ENCODE results near the gene SUPT6H. TPM values are rescaled to one million over a fixed set of nuclear protein-coding genes. Genes with fewer than 3 reads are reported as not detected.

Gene SUPT6H
- polyA plus RNA-seq, 12 donors = 36.7 to 76.8 (median 40.9) TPM; not detected in 1

DNA sequence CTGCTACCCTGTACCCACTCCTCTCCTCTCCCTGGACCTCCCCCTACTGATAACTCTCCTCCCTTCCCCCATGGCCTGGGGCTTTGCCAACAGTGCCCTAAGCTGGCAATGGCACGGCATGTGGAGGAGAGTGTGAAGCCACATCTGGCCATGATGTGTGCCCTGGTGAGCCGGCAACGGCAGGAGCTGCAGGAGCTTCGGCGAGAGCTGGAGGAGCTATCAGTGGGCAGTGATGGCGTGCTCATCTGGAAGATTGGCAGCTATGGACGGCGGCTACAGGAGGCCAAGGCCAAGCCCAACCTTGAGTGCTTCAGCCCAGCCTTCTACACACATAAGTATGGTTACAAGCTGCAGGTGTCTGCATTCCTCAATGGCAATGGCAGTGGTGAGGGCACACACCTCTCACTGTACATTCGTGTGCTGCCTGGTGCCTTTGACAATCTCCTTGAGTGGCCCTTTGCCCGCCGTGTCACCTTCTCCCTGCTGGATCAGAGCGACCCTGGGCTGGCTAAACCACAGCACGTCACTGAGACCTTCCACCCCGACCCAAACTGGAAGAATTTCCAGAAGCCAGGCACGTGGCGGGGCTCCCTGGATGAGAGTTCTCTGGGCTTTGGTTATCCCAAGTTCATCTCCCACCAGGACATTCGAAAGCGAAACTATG is 87.0 kb downstream of the SUPT6H start:
- DNase-seq = no peak

DNA sequence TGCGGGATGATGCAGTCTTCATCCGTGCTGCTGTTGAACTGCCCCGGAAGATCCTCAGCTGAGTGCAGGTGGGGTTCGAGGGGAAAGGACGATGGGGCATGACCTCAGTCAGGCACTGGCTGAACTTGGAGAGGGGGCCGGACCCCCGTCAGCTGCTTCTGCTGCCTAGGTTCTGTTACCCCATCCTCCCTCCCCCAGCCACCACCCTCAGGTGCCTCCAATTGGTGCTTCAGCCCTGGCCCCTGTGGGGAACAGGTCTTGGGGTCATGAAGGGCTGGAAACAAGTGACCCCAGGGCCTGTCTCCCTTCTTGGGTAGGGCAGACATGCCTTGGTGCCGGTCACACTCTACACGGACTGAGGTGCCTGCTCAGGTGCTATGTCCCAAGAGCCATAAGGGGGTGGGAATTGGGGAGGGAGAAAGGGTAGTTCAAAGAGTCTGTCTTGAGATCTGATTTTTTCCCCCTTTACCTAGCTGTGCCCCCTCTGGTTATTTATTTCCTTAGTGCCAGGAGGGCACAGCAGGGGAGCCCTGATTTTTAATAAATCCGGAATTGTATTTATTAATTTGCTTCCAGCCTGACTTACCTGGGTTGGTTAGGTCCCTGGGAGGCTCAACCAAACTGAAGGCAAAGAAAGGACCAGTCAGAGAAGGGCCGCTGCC is 87.6 kb downstream of the SUPT6H start:
- DNase-seq = no peak

DNA sequence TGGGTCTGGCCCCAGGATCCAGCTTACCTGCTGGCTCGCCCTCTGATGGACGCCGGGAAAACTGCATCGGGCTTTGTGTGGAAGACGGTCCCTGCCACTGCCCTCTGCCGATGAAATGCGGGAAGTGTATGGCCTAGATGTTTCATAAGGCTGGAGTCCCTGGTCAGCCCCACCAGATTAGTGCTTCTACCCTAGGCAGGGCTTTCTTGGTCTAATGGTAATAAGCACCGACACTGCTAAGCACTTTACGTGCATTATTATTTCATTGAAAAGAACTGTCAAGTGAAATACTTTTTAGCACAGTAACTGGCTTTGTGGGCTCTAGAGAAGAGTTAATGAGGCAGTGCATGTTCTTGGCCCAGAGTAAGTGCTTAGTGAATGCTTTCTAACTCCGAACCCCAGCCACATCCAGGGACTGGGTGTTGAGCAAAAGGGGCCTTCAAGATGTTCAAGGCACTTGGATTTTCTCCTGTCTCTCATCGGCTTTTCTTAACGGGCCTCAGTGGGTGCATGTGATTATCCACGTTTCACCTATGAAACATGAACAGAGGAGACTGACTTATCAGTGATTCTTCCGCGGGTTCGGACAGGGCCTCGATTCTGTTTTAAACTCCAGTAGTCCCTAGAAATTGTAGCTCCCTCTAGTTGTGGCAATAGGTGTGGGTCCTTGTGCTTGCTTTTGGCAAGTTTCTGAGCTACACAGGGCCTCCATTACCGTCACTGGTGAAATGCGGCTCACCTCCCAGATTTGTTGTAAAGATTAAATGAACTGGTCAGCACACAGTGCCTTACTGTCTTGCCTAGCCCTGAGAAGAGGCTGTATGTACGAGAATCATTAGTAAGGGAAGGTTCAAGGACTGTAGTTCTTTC is 88.4 kb downstream of the SUPT6H start:
- peak; percentile 90 for DNase-seq

DNA sequence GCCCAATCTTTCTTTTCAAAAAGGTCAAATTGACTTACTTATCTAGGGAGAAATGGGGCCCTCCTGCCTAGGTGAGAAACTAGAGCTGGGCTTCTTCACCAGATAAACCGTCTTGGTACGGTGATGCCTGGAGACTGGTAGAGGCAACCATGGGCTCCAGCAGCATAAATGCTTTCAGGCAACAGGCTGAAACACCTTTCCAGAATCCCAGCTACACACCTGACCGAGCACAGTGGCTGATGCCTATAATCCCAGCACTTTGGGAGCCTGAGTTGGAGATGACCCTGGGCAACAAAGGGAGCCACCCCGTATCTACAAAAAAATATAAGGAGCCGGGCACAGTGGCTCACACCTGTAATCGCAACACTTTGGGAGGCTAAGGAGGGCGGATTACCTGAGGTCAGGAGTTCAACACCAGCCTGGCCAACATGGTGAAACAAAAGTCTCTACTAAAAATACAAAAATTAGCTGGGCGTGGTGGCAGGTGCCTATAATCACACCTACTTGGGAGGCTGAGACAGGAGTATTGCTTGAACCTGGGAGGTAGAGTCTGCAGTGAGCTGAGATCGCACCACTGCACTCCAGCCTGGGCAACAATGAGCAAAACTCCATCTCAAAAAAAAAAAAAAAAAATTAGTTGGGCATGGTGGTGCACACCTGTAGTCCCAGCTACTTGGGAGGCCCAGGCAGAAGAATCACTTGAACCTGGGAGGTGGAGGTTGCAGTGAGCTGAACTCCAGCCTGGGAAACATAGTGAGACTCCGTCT is 89.8 kb downstream of the SUPT6H start:
- DNase-seq = no peak

Other genes with a start within 250 kb of the SUPT6H start
- 10 to 100 TPM in 1 of 12 donors, under 1 TPM in 1, not detected in 10; 0.12 to 18.2 TPM for gene SLC13A2, start 188.6 kb upstream of the SUPT6H start, polyA plus RNA-seq (ENCODE audit: insufficient read length in 12 of 12)
- gene FOXN1, start 155.9 kb upstream of the SUPT6H start, polyA plus RNA-seq (ENCODE audit: insufficient read length in 12 of 12) = 10 to 100 TPM in 1 of 12 donors, 1 to 10 TPM in 2, under 1 TPM in 1, not detected in 8; 0.13 to 10.7 (median 2.1) TPM
- gene UNC119, start 109.6 kb upstream of the SUPT6H start, polyA plus RNA-seq (ENCODE audit: insufficient read length in 12 of 12) = 10 to 100 TPM in 11 of 12 donors, not detected in 1; 10.0 to 35.2 (median 14.3) TPM
- 10 to 100 TPM in 11 of 12 donors, not detected in 1; 35.5 to 66.0 (median 45.0) TPM for gene PIGS, start 90.7 kb upstream of the SUPT6H start, polyA plus RNA-seq (ENCODE audit: insufficient read length in 12 of 12)
- 1 to 10 TPM in 9 of 12 donors, under 1 TPM in 1, not detected in 2; 0.85 to 7.5 (median 2.1) TPM for gene ALDOC, start 85.3 kb upstream of the SUPT6H start, polyA plus RNA-seq (ENCODE audit: insufficient read length in 12 of 12)
- gene SPAG5, start 63.2 kb upstream of the SUPT6H start, polyA plus RNA-seq (ENCODE audit: insufficient read length in 12 of 12) = 10 to 100 TPM in 11 of 12 donors, not detected in 1; 13.4 to 40.4 (median 20.9) TPM
- 10 to 100 TPM in 9 of 12 donors, 1 to 10 TPM in 2, not detected in 1; 8.0 to 32.5 (median 16.8) TPM for gene RSKR, start 48.0 kb upstream of the SUPT6H start, polyA plus RNA-seq (ENCODE audit: insufficient read length in 12 of 12)
- 10 to 100 TPM in 11 of 12 donors, not detected in 1; 47.5 to 88.6 (median 53.1) TPM for gene BLTP2, start 17.0 kb upstream of the SUPT6H start, polyA plus RNA-seq (ENCODE audit: insufficient read length in 12 of 12)
- gene SDF2, start 299 bp upstream of the SUPT6H start, polyA plus RNA-seq (ENCODE audit: insufficient read length in 12 of 12) = 10 to 100 TPM in 11 of 12 donors, not detected in 1; 31.3 to 49.8 (median 39.7) TPM
- 1 to 10 TPM in 10 of 12 donors, not detected in 2; 1.6 to 9.0 (median 2.5) TPM for gene PROCA1, start 49.7 kb downstream of the SUPT6H start, polyA plus RNA-seq (ENCODE audit: insufficient read length in 12 of 12)
- gene RAB34, start 55.7 kb downstream of the SUPT6H start, polyA plus RNA-seq (ENCODE audit: insufficient read length in 12 of 12) = 10 to 100 TPM in 11 of 12 donors, not detected in 1; 49.7 to 98.2 (median 66.4) TPM
- gene RPL23A, start 57.8 kb downstream of the SUPT6H start, polyA plus RNA-seq (ENCODE audit: insufficient read length in 12 of 12) = 1,000 to 10,000 TPM in 9 of 12 donors, 100 to 1,000 TPM in 2, not detected in 1; 515 to 1,778 (median 1,509) TPM
- 1 to 10 TPM in 10 of 12 donors, not detected in 2; 2.5 to 5.4 (median 3.4) TPM for gene TLCD1, start 64.0 kb downstream of the SUPT6H start, polyA plus RNA-seq (ENCODE audit: insufficient read length in 12 of 12)
- 1 to 10 TPM in 11 of 12 donors, not detected in 1; 1.8 to 7.8 (median 2.6) TPM for gene NEK8, start 66.6 kb downstream of the SUPT6H start, polyA plus RNA-seq (ENCODE audit: insufficient read length in 12 of 12)
- gene TRAF4, start 81.8 kb downstream of the SUPT6H start, polyA plus RNA-seq (ENCODE audit: insufficient read length in 12 of 12) = 10 to 100 TPM in 11 of 12 donors, not detected in 1; 39.4 to 93.0 (median 48.8) TPM
- 10 to 100 TPM in 11 of 12 donors, not detected in 1; 10.4 to 21.4 (median 12.9) TPM for gene FAM222B, start 180.6 kb downstream of the SUPT6H start, polyA plus RNA-seq (ENCODE audit: insufficient read length in 12 of 12)
- gene ERAL1, start 192.8 kb downstream of the SUPT6H start, polyA plus RNA-seq (ENCODE audit: insufficient read length in 12 of 12) = 100 to 1,000 TPM in 1 of 12 donors, 10 to 100 TPM in 10, not detected in 1; 40.2 to 105 (median 44.9) TPM
- 10 to 100 TPM in 11 of 12 donors, not detected in 1; 49.5 to 78.9 (median 63.5) TPM for gene FLOT2, start 235.5 kb downstream of the SUPT6H start, polyA plus RNA-seq (ENCODE audit: insufficient read length in 12 of 12)
- gene DHRS13, start 240.9 kb downstream of the SUPT6H start, polyA plus RNA-seq (ENCODE audit: insufficient read length in 12 of 12) = 1 to 10 TPM in 10 of 12 donors, not detected in 2; 2.1 to 4.9 (median 3.6) TPM

Data from muscle of arm (tissue), 12 donors.